HG02970 (cell line): ENCODE measurements around the gene SLC22A17.

Experiments
- ATAC-seq: cut with Tn5 transposase; IDR thresholded peaks from one replicate; pipeline ENCODE4 v1.9.1; 2021; ENCODE audit warnings: mild to moderate bottlenecking, moderate library complexity, moderate number of reproducible peaks; ENCODE audit not compliant: unreplicated experiment, low FRiP score

Gene SLC22A17

GRCh38 chr14:23382731-23383440 lies 30.2 kb upstream of the SLC22A17 start:
- ATAC-seq: no peak

- ATAC-seq: no peak
These were observed 29.6 kb upstream of the SLC22A17 start for GRCh38 chr14:23382276-23382675.

DNA sequence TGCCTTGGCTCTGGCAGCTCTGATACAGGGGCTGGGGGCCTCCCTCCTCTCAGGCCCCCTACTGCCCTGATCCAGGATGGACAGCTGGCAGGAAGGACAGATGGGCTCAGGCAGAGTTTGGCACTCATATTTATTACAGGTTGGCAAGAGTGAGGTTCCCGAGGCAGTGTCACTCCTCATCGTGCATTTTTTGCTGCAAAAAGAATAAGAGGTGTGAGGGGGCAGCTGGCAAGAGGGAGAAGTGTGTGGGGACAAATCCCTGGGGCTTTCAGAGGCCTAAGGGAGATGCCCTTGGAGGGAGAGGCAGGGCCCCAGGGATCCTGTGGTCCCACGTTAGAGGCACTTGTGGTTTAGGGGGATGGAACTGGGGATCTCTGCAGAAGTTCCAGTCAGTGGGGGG lies 29.2 kb upstream of the SLC22A17 start:
- ATAC-seq: no peak

DNA sequence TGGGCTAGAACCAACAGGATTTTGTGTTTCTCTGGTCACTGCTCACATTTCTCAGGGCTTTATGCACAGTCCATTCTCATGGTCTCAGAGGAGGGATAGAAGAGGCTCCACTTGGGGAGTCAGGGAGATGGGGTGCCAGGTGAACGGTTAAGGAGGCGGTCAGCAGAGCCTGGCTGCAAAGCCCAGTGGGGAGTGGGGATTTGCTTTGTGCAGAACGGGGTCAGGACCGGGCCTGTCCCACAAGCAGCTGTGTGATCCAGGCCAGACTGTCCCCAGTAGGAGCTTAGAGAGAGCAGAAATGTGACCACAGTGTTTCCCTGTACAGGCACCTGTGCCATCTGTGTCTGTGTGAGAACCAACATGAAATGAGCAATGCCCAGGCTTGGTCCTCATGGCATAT lies 28.3 kb upstream of the SLC22A17 start:
- no peak for ATAC-seq

GRCh38 chr14:23380197-23380914 lies 27.7 kb upstream of the SLC22A17 start:
- no peak for ATAC-seq

DNA sequence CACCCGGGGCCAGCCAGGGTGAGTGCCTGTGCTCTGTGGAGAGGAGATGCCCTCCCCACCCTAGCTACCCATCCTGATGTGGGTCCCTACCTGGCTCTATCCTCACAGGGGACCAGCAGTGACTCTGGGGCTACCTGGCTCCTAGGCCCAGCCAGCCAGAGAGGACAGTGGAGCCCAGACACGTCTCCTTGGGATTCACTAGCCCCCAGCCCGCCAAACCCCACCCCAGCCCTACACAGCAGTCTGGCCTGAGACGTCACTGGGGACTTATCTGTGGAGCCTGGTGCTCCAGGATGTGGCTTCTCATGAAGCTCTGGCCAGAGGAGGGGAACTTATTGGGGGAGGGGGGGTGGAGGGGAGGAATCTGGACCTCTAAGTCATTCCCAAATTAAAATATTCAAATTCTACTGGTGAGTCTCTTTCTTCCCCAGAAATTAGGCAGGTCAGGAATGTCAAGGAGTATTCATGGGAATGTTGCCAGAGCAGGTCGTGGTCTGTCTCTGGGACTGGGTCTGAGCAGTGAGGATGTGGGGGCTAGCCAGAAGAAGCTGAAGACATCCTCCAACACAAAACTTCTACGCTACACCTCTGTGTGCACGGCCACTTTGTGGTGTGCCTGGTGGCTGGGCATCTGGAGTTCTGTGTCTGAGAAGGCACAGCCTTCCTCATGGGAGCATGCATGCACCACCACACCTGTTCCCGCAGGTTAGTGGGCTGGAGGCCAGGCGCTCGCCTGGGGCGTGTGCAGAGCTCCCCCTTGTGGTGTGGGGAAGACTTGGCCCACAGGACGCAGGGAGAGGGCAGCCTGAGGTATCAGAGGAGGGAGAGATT lies 26.9 kb upstream of the SLC22A17 start:
- no peak for ATAC-seq

- no peak for ATAC-seq
These were observed 26.0 kb upstream of the SLC22A17 start for GRCh38 chr14:23378612-23379220.

DNA sequence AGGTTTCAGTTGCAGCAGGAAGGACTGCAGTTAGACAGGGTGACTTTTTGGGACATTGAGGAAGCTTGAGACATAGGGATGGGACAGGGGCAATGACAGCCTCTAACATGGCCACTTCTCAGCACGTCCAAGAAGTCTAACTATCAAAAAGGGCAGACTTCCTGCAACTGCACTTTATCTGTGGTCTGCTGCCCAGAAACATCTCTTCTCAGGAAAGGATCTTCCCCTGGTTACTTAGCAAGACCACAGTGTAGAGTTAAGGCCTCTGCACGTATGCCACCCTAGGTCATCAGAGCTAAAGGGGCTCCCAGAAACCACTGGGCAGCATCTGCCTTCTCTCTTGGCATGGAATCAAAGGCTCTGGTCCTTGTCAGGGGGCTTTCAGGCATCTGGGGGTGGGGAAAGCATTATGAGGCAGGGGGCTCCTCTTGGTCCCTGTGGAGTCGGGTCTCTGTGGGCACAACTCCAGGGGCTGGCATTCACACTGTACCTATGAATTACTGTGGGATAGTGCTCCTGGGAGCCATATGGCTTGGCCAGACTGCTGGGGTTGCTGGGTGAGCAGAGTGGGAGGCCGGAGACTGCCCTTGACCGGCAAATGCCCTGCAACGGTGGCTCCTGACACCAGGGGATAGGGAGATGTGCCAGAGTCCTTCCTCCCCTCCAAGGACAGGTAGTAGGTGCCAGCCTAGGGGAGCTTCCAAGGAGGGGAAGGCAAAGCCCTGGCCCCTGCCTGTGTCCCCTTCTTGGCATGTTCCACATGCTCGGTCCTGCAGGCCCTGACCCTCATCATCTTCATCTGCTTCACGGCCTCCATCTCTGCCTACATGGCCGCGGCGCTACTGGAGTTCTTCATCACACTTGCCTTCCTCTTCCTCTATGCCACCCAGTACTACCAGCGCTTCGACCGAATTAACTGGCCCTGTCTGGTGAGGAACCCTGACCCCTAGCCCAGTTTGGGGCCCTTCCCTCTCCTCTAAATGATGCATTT lies 25.2 kb upstream of the SLC22A17 start:
- no peak for ATAC-seq

GRCh38 chr14:23377198-23377550 lies 24.5 kb upstream of the SLC22A17 start:
- no peak for ATAC-seq

GRCh38 chr14:23376482-23377197 lies 24.0 kb upstream of the SLC22A17 start, which contains the start of gene CMTM5:
Gene CMTM5 (plus strand): TSS chr14:23377046. CDS start chr14:23377252, 206 bp downstream.
- ATAC-seq: no peak

DNA sequence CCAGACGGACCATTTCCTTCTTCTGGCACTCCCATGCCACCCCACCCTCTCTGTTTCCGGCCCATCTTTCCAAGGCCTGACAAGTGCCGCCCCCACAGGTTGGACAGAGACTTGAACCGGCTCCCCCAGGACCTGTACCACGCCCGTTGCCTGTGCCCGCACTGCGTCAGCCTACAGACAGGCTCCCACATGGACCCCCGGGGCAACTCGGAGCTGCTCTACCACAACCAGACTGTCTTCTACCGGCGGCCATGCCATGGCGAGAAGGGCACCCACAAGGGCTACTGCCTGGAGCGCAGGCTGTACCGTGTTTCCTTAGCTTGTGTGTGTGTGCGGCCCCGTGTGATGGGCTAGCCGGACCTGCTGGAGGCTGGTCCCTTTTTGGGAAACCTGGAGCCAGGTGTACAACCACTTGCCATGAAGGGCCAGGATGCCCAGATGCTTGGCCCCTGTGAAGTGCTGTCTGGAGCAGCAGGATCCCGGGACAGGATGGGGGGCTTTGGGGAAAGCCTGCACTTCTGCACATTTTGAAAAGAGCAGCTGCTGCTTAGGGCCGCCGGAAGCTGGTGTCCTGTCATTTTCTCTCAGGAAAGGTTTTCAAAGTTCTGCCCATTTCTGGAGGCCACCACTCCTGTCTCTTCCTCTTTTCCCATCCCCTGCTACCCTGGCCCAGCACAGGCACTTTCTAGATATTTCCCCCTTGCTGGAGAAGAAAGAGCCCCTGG lies 23.0 kb upstream of the SLC22A17 start:
- ATAC-seq: no peak

DNA sequence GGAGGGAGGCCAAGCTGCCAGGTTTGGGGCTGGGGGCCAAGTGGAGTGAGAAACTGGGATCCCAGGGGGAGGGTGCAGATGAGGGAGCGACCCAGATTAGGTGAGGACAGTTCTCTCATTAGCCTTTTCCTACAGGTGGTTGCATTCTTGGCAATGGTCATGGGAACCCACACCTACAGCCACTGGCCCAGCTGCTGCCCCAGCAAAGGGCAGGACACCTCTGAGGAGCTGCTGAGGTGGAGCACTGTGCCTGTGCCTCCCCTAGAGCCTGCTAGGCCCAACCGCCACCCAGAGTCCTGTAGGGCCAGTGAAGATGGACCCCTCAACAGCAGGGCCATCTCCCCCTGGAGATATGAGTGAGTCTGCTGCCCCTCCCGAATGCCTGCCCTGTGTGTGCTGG lies 20.4 kb upstream of the SLC22A17 start:
- ATAC-seq: no peak

- ATAC-seq: no peak
These were observed 19.8 kb upstream of the SLC22A17 start, which contains the start of gene IL25 for GRCh38 chr14:23372509-23372908. Gene IL25 (plus strand): TSS chr14:23372809.

- ATAC-seq: no peak
These were observed 19.2 kb upstream of the SLC22A17 start for GRCh38 chr14:23371865-23372264.

DNA sequence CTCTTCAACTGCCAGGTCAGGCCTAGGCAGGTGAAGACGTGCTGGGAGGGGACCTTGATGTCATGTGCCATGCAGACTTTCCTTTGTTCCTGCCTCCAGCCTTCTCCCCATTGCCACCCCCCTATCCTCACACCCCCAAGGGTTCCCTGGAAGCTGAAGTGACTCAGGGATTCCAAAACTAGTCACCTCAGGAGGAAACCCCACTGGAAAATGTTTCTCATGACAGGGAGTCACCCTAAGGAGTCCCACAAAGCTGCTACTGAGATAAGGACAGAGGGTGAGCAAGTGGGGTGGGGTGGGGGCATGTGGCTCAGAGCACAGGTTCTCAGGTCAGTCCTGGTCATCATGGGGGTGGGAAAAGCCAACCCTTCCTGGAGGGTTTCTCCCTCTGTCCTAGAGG lies 17.5 kb upstream of the SLC22A17 start:
- no peak for ATAC-seq

DNA sequence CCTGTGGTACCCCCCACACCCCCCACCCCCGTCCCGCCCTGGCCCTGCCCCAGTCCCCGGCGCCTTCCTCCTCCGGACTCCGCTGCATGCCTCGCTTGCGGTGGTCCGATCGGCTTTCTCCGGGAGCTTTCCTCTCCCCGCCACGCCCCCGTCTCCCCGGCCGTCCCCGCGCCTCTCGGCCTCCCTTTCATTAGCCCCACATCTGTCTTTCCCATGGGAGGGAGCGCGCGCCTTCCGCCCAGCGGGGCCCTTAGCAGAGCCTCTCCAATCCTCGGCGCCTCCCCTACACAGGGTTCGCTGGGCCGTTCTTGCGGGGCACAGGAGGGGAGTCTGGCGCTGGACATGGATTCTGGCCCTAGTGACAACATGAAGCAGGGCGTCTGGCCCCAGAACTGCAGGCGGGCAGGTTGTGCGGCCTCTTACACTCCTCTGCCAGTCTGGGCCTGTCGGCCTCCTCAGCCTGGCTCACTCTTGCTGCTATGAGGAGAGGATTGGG lies 13.8 kb upstream of the SLC22A17 start:
- no peak for ATAC-seq

DNA sequence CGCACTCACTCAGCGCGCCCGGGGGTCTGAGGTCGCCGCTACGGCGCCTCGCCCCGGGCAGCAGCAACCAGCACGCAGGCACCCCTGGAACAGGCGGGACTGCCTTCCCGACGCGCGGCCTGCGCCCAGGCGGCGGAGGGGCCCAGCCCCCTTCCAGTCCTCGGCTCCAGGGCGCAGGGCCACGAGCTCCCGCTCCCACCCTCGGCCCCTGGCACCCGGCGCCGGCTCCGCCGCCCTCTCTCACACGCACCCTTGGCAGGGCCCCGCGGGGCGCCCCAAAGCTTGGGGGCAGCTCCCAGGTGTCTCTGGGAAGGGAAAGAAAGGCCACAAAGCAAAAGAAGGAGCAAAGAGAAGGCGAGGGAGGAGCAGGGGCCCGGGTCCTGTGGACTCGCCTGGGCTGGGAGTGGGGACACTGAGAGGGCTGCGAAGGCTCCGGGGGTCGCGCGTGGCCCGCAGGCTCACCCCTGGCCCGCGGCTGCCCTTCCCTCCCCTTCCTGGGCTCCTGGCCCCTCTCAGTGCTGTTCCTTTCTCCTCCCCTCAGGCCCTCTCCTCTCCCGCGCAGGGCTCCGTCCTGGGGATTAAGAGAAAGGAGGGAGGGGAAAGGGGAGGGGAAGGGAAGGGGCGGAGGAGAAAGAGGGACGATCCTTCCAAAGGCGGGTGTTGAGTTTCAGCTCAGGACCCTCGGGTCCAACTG lies 13.2 kb upstream of the SLC22A17 start:
- ATAC-seq: no peak
